Anterior cingulate cortex (tissue), 58 donors: ENCODE data around the gene KCMF1.
"Not testable (repeated sequence)": the region's sequence is repeated elsewhere in the genome, so short reads cannot be mapped to it uniquely, and the experiment has no call there.

Source experiments
- DNase-seq, 58 donors: peaks; one replicate each; lab custom pipeline; 2025; lab: John Stamatoyannopoulos, UW

The KCMF1 gene

DNA sequence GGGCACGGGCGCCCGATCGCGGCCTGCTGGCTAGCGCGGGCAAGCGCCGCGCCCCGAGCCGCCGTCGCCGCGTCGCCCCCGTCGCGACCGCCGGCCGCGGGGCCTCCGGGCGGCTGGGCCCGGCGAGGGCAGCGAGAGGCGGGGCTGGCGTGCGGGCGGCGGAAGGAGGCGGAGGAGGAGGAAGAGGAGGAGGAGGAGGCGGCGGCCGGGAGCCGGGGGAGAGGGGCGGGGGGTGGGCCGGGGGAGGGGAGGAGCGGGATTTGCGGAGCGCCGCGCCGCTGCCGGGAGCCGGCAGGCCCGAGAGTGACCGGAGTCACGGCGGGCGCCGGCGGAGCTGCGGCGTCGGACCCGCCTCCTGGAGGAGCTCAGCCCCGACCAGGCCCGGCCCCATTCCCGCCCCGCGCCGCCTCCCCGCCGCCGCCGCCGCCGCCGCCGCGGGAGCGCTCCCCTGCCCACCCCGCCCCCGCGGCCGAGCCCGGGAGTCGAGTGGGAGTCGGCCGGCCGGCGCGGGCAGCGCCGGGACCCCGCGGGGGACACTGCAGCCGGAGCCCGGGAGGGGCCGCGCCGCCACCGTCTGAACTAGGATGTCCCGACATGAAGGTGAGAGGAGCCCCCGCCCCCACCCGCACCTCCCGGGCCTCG lies at the start of gene KCMF1:
TSS of gene KCMF1 (plus strand) at position 294 of the 642 bp plus-strand sequence. CDS start at position 585, 291 bp downstream.
- DNase-seq = peak in 55 of 58 donors; percentile 13 to 83 (median 69)

DNA sequence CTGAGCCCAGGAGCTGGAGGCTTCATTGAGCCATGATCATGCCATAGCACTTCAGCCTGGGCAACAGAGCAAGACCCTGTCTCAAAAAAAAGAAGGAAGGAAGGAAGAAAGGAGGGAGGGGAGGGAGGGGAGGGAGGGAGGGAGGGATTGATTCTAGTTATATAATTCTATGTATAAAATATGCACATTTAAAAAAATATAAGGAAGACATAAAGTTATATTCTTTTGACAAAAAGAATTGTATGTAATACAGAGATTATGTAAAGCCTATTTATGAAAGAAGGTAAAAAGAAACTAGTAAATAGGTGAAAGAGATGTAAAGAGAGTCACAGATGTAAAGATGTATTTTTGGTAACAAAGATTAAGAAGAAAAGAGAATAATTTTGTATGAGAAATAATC lies 48.0 kb upstream of the KCMF1 start:
- no peak for DNase-seq

DNA sequence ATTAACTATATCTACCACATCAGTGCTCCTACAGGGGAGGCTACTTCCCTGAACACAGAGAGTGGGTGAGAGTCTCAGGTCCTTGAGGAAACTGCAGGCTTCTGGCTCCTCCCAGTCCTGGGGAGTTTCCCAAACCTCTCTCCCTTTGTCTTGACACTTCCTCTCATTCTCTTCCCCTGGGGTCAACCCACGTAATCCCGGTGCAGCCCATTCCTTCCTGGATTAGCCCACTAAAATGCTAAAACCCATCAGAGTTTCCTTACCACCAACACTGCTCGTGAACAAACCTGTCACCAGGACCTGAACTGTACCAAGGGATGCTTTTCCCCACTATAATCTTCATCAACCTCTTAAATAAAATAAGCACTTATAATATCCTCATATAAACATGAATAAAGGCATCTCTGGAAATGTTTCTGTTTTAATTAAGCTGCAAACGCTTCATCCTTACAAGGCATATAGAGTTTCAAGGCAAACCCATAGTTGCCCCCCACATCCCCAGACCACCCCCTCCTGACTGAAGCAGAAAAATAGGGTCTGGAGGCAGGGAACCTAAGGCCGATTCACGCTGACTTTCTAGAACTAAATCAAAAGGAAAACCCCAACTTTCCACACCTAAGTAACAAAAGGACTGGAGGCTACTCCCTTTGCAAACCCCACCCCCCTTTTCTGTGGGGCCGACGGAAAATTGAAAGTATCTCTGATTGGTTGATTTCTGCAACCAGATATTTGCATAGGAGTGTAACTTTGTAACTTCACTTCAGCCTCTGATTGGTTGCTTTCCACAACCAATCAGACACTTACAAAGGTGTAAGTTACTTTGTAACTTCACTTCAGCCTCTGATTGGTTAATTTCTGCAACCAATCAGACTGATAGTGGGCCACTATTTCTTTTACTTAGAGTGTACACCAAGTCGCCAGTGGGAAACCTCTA lies 46.5 kb upstream of the KCMF1 start:
- DNase-seq = no peak

DNA sequence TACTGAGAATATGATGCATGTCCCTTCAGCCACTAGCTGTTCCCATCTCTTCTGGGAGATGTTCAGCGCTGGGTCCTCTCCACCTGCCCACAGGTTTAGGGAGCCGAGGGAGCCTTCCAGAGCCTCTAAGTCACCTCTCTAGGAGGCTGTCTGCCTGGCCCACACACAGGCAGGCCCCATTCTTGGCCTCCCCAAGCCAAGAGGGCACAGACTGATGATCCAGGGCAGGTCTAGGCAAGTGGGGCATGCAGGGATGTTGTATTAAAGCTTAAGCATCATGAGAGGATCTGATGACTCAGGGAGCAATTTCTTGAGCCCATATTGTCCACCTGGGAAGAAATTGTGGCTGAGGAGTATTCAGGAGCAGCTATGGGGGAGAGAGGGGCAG lies 45.6 kb upstream of the KCMF1 start:
- no peak for DNase-seq

DNA sequence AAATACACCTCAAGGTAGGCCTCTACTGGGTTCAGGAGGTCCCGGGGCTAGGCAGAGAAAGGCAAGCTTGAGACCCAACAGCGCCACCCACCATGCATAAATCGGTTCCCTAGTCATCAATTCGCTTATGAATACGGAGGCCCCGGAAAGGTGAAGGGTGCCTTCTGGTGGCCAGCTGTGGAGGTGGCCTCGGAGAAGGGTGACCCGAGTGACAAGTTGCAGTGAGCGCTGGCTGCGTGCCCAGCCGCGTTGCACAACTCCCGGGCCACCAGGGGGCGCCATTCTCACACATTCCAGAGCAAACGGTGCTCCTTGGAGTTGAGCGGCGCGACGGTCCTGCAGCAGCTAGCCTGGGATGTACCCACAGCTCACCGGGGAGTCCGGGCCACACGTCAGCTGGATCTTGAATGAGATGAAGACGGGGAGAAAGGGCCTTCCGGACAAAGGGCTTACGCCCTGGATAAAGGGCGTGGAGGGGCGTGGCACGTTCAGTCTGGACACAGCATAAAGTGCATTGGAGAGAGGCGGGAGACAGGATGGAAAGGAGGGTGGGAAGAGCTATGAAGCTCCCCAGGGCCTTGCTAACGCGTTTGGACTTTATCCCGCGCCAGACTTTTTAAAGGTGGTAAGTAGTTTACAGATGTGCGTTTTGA lies 45.1 kb upstream of the KCMF1 start:
- DNase-seq = peak in 57 of 58 donors; percentile 12 to 99 (median 80)

DNA sequence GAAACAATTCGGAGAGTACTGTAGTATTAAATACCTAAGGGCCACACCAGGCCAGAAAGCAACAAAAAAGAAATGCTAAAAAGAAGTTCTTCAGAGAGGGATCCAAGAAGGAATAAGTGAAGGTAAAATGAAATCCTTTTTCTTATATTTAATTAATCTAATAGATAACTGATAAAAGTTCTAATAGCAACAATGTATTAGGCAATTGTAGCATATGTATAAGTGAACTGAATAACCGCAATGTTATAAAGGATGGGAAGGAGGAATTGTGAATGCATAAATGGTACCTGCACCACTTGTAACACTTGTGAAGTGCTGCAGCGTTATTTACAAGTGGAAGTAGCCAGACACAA lies 43.7 kb upstream of the KCMF1 start:
- DNase-seq = no peak

DNA sequence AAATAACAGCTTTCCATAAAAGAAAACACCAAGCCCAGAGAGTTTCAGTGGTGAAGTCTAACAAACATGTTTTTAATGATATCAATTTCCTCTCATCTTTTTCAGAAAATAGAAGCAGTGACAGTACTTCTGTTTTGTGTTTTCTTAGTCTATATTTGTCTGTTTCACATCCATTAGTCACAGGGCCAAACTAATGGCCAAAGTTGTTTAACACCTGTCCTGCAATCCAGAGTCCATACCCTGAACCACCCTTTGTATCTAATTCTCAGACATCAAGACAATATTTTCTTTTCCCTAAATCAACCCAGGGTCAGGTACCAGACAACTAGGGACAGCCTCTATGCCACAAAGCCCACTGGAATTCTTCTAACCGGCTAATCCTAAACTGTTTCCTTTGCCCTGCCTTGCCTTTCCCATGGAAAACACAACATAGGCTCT lies 39.6 kb upstream of the KCMF1 start:
- no peak for DNase-seq

DNA sequence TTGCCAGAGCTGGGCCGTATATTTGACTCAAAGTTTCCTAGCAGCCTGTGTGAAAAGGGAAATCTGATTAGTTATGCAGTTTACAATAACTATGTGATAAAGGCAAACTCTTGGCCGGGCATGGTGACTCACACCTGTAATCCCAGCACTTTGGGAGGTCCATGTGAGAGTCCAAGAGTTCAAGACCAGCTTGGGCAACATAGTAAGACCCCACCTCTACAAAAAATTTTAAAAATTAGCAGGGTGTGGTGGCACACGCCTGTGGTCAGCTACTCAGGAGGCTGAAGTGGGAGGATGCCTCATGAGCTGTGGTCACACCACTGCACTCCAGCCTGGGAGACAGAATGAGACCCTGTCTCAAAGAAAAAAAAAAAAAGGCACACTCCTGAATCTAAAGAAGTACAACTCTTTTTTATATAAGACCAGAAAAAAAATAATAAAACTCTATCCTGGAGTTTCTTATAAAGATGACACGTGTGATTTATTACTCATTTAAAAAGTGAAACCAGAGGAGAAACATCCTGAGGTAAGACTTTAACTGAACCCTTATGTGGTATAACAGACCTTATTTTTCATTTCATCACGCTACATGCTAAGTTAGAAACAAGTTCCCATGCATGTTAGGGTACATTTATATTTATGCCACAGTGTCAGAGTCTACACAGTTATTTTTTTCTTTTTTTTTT lies 32.6 kb upstream of the KCMF1 start:
- no peak for DNase-seq

DNA sequence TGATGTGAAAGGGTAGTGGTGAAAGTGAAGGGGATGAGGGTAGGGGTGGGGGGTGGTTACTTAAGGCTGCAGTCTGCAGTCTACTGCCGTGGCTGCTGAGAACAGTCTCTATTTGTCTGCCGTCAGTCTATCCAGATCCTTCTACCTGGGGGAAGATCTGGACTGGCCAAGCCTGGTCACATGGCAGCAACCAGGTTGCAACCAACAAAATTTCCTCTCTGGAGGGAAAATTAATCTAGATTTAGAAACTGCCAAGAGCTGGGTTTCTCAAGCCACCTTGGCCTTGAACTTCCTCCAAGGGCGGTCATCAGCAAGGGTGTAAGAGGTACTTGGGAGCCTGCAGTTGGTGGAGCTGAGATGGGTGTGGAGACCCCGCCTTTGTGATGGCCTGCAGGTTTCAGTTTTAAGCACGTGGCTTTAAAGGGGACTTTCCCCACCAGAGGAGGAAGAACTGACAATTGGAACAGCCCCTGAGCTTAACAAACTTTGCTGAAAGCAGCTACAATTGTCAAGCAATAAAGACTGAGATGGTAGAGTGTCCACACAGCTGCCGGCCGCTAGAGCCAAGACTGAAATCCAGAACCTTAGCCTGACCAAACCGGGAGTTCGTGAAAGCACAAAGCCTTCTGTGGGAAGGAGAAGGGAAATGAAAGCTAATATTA lies 31.4 kb upstream of the KCMF1 start:
- DNase-seq = no peak

DNA sequence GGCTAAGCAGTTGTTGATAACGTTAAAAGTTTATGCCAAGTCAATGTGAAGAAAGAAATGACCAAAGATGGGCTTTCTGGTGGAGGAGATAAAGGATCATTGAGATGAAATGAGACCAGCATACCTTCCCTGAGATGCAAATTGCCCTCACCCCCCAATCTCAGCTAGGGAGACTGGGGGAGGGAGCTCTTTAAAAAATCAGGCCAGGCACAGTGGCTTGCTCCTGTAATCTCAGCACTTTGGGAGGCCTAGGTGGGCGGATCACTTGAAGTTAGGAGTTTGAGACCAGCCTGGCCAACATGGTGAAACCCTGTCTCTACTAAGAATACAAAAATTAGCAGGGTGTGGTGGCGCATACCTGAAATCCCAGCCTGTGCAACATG lies 30.9 kb upstream of the KCMF1 start:
- DNase-seq = no peak

DNA sequence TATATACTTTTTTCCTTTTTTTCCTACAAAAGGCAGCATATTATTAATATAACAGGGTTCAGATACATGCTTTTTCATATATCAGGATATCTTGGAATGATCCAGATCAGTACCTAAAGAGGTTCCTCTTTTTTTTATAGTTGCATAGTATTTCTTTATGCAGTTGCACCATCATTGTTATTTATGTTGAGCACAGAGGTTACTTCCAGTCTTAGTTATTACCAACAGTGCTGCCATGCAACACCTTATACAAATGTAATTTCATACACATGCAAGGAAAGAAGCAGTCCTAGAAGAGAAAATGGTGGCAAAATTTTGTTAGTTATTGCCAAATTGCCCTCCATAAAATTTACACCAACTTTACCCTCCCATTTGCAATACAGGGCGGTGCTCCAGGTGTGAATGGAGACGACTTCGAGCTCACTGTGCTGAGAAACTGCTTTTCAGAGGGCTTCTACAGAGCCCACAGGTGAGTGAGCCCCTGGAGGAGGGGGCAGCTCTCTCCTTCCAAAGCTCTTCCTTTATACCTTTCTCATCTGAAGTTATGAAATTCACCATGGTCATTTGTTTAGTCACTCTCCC lies 30.0 kb upstream of the KCMF1 start:
- no peak for DNase-seq

DNA sequence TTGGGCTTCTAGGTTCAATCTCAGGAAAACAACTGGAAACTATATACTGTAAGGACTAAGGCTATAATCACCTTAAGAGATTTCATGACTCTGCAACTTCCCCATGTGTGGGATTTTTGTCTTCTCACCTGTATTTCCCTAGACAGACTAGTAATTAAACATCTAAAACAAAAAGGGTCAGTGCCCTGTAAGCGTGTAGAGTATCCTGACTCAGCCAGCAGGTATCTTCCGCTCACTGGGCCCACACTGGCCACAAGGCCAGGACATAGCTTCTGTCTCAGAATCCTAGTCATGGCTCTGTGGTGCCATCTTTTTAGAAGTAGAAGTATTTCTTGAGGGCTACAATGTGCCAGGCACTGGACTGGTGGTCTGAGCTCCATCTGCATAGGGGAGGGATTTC lies 28.8 kb upstream of the KCMF1 start:
- no peak for DNase-seq

DNA sequence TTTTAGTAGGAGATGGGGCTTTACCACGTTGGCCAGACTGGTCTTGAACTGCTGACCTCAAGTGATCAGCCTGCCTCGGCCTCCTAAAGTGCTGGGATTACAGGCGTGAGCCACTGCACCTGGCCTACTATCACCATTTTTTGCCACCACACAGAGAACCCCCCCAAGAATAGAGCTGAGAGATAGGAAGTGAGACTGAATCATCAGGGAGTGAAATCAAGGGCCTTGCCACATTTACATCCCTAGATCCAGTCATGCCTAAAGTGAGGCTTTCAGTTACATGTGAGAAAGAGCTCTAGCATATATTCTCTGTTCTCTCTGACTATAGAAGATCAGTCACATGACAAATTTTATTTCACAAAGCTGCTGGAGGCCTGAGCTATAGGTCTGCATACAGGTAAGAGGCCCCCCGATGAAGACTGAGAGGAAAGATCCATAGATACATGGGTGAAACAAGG lies 28.0 kb upstream of the KCMF1 start:
- DNase-seq = no peak

DNA sequence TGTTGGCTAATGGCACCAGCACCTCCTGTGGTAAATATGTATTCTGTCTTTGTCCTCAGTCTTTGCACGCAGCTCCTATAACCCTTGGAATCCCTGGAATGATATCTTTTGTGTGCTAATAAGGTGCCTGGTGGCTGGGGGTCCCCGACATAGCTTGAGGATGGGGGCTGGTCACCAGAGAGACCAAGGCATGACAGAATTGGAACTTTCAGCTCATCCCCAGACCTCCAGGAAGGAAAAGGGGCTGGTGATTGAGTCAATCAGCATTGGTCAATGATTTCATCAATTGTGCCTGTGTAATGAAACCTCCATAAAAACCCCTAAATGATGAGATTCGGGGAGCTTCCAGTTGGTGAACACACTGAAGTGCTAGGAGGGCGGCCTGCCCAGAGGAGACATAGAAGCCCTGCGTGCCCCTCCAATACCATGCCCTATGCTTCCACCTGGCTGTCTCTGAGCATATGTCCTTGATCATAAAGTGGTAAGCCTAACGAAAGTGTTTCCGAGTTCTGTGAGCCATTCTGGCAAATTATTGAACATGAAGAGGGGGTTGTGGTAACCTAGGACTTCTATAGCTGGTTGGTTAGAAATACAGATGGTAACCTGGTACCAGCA lies 26.6 kb upstream of the KCMF1 start:
- DNase-seq = no peak

DNA sequence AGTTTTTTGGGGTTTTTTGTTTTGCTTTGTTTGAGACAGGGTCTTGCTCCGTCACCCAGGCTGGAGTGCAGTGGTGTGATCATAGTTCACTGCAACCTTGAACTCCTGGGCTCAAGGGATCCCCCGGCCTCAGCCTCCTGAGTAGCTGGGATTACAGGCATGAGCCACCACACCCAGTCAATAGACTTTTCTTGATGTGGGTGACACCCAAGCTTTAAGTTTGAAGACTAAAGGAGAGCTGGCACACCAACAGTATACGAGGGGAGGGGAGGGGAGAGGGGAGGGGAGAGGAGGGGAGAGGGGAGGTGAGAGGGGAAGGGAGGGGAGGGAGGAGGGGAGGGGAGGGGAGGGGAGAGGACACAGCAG lies 25.1 kb upstream of the KCMF1 start:
- DNase-seq = not testable (repeated sequence)

DNA sequence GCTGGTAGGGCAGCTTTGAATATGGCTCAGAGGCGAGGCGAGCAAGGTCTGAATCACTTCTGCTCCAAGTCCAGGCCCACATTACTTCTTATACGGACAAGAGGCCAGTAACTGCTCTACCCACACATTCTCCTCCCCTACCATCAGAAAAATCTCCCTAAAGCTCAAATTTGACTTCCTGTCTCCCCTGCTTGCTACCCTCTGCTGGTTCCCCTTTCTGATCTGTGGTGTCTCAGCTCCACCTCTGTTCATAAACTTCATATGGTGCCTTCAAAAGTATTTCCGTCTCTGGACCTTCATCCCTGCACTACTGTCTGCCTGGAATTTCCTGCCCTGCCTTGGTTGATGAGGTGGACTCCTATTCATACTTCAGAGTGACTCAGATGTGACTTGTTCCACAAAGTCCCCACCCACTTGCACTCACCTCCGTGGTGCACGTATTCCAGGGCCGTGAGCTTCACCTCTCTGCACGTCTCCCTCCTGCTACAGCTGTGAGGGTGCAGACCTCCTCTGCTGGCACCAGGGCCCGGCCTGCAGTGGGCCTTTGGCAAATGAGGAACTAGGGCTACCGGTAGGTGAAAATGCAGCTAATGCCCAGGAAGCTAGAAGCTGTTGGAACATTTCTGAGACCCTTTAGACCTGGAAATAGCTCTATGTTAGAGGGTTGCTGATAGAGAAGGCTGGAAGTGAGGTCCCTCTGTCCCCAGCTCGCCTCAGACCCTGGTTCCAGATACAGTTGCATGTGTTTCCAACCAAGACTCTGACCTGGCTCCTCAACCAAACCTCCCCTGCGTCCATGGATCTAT lies 24.6 kb upstream of the KCMF1 start:
- peak in 1 of 58 donors; percentile 6 for DNase-seq

DNA sequence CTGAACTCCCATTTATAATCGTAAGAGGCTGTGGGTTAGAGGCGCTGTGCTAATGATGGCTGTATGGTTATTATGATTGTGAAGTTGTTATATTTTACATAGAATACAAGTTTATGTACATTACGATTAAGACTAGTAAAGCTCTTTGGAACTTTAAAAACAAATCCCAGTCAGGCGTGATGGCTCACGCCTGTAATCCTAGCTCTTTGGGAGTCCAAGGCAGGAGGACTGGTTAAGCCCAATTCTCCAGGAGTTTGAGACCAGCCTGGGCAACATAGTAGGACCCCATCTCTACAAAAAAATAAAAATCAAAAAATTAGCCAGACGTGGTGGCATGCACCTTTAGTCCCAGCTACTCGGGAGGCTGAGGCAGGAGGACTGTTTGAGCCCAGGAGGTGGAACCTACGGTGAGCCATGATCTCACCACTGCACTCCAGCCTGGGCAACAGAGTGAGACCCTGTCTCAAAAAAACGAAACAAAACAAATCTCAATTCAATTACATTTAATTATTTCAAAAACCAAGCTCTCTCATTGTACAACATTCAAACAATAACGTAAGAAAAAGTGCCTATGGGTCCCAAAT lies 23.9 kb upstream of the KCMF1 start:
- no peak for DNase-seq

DNA sequence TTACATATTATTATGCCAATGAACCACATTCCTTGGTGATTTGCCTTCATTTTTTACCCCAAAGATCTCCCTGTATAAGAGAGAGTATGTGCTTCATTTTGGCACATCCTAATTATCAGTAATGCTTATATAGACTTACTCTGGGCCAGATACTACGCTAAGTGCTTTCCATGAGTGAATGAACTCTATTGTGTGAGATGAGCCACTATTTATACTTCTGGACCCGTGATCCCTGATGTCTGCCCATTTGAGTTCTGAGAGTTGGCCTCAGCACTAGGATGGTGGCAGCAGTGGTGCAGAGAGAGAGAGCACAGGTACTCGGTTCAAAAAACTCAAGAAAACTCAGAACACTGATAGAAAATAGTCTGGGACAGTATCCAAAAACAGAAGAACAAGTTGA lies 17.4 kb upstream of the KCMF1 start:
- no peak for DNase-seq
